OCI-LY1 (cell line): Measurements from ENCODE around the gene PLA2G1B.

Experiments
- H2AFZ ChIP-seq: fragments of 200-600 bp; sonication (generic), shearing (Covaris generic); 2 replicates; pipeline ENCODE4 v1.6.0; 2014; ENCODE audit warnings: antibody characterized with exemption, mild to moderate bottlenecking, low read length
- H3F3A ChIP-seq: fragments of 200-600 bp; sonication (generic), shearing (Covaris generic); 2 replicates; pipeline ENCODE4 v1.6.0; 2014; ENCODE audit warnings: mild to moderate bottlenecking, antibody characterized with exemption, low read length, moderate library complexity; ENCODE audit not compliant: insufficient read depth
- H3K27ac ChIP-seq: fragments of 200-600 bp; sonication (generic); 2 replicates; pipeline ENCODE4 v1.5.1; 2014; ENCODE audit warnings: low read length, mixed run types, mild to moderate bottlenecking, low read depth; ENCODE audit not compliant: poor library complexity, severe bottlenecking
- H3K27me3 ChIP-seq: fragments of 200-600 bp; sonication (generic); 2 replicates; pipeline ENCODE4 v1.6.0; 2014; ENCODE audit warnings: antibody characterized with exemption, mild to moderate bottlenecking, low read length, moderate library complexity; ENCODE audit not compliant: insufficient read depth
- H3K36me3 ChIP-seq: fragments of 200-600 bp; sonication (generic); 2 replicates; pipeline ENCODE4 v1.6.1; 2014; ENCODE audit warnings: mild to moderate bottlenecking, antibody characterized with exemption, low read length, moderate library complexity, mixed read lengths; ENCODE audit not compliant: insufficient read depth
- H3K4me1 ChIP-seq: fragments of 200-600 bp; sonication (generic); 2 replicates; pipeline ENCODE4 v1.5.1; 2014; ENCODE audit warnings: mild to moderate bottlenecking, low read length, moderate library complexity; ENCODE audit not compliant: insufficient read depth, severe bottlenecking
- H3K4me2 ChIP-seq: fragments of 200-600 bp; sonication (generic), shearing (Covaris generic); 2 replicates; pipeline ENCODE4 v1.6.1; 2014; ENCODE audit warnings: low read length
- H3K4me3 ChIP-seq: fragments of 200-600 bp; sonication (generic); 2 replicates; pipeline ENCODE4 v1.5.1; 2014; ENCODE audit warnings: low read length, low read depth, mild to moderate bottlenecking, mixed read lengths; ENCODE audit not compliant: poor library complexity, severe bottlenecking
- H3K79me2 ChIP-seq: fragments of 200-600 bp; shearing (Covaris generic); 2 replicates; pipeline ENCODE4 v1.6.1; 2016; ENCODE audit warnings: mixed run types, low read length, mixed read lengths; ENCODE audit not compliant: insufficient read depth
- H3K9ac ChIP-seq: fragments of 200-600 bp; sonication (generic), shearing (Covaris generic); 2 replicates; pipeline ENCODE4 v1.6.1; 2014; ENCODE audit warnings: mild to moderate bottlenecking, low read length, mixed read lengths
- H3K9me2 ChIP-seq: fragments of 200-600 bp; sonication (generic), shearing (Covaris generic); 2 replicates; pipeline ENCODE4 v1.6.1; 2014; ENCODE audit warnings: low read depth, mild to moderate bottlenecking, low read length, mixed read lengths
- H3K9me3 ChIP-seq: fragments of 200-600 bp; shearing (Covaris generic); 2 replicates; pipeline ENCODE4 v1.6.1; 2014; ENCODE audit warnings: low read length, mixed read lengths
- H4K20me1 ChIP-seq: fragments of 200-600 bp; sonication (generic), shearing (Covaris generic); 2 replicates; pipeline ENCODE4 v1.6.0; 2016; ENCODE audit warnings: mild to moderate bottlenecking, low read length; ENCODE audit not compliant: insufficient read depth
- EZH2 ChIP-seq: fragments of 200-600 bp; sonication (generic), shearing (Covaris generic); IDR thresholded peaks from 2 replicates; pipeline ENCODE4 v1.8.0; 2017; ENCODE audit warnings: borderline replicate concordance, mixed run types, mild to moderate bottlenecking, antibody characterized with exemption, low read length, moderate library complexity, mixed read lengths
- TF ChIP-seq, protein P1 (sequence below): fragments of 200-600 bp; sonication (generic), shearing (Covaris generic); IDR thresholded peaks from 2 replicates; pipeline ENCODE4 v1.5.1; 2017; ENCODE audit warnings: mild to moderate bottlenecking, antibody characterized with exemption, low read length, moderate library complexity, mixed read lengths

PLA2G1B gene

DNA sequence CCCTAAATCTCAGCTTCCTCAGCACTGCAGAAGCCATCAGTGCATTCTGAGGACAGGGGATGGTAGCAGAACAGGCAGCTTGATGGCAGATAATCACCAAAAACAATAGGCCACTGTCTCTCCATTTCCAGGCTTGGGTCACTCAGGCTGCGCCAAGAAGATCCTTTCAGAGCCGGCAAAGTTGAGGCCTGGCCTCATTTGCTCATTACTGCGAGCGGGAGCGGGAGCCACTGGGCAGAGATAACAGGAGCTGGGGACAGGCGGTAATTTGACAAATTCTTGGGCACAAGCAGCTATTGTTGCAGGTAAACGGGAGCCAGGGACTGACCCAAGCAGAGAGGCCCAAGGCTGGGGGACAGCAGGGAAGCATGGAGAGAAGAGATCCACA is 39.3 kb upstream of the PLA2G1B start:
- no peaks in the 10 kb centered on the region for H3K9me2 ChIP-seq
- H3K79me2 ChIP-seq: no peaks in the 10 kb centered on the region
- no peak overlapping the region for H2AFZ ChIP-seq
- no peaks in the 10 kb centered on the region for H4K20me1 ChIP-seq
- H3K4me3 ChIP-seq: no peak overlapping the region
- H3K9ac ChIP-seq: no peak overlapping the region
- no peaks in the 10 kb centered on the region for H3K9me3 ChIP-seq
- H3K4me1 ChIP-seq: no peaks in the 10 kb centered on the region
- no peak for TF ChIP-seq EZH2
- TF ChIP-seq, protein P1, sequence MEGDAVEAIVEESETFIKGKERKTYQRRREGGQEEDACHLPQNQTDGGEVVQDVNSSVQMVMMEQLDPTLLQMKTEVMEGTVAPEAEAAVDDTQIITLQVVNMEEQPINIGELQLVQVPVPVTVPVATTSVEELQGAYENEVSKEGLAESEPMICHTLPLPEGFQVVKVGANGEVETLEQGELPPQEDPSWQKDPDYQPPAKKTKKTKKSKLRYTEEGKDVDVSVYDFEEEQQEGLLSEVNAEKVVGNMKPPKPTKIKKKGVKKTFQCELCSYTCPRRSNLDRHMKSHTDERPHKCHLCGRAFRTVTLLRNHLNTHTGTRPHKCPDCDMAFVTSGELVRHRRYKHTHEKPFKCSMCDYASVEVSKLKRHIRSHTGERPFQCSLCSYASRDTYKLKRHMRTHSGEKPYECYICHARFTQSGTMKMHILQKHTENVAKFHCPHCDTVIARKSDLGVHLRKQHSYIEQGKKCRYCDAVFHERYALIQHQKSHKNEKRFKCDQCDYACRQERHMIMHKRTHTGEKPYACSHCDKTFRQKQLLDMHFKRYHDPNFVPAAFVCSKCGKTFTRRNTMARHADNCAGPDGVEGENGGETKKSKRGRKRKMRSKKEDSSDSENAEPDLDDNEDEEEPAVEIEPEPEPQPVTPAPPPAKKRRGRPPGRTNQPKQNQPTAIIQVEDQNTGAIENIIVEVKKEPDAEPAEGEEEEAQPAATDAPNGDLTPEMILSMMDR: no peak
- no peak overlapping the region for H3K27ac ChIP-seq
- no peak overlapping the region for H3K4me2 ChIP-seq
- H3F3A ChIP-seq: no peaks in the 10 kb centered on the region
- no peaks in the 10 kb centered on the region for H3K36me3 ChIP-seq
- peaks cover 7% of the 10 kb centered on the region; the same call in 1 of the 2 replicates for H3K27me3 ChIP-seq

DNA sequence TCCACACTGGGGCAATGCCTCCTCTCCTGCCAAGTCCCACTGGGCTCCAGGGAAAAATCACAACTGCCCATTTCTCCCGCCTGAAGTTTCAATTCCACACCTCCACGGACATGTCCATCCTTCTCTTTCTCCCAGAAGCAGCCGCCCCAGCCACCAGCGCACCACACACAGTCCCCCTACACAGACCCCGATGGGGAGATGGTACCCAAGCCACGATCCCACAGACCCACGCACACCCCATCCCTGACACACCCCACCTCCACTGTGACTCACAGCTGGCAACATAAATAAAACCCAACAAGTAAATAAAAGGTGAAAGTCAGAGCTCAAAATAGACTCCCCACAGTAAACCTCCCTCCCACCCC is 38.7 kb upstream of the PLA2G1B start:
- H4K20me1 ChIP-seq: no peaks in the 10 kb centered on the region
- H3K36me3 ChIP-seq: no peaks in the 10 kb centered on the region
- H3K4me3 ChIP-seq: no peak overlapping the region
- H3K9ac ChIP-seq: no peak overlapping the region
- no peaks in the 10 kb centered on the region for H3K9me3 ChIP-seq
- no peak overlapping the region for H3K4me2 ChIP-seq
- TF ChIP-seq, protein P1: no peak
- no peak for TF ChIP-seq EZH2
- H3K79me2 ChIP-seq: no peaks in the 10 kb centered on the region
- H3K27ac ChIP-seq: no peak overlapping the region
- no peaks in the 10 kb centered on the region for H3F3A ChIP-seq
- H2AFZ ChIP-seq: no peak overlapping the region
- no peaks in the 10 kb centered on the region for H3K4me1 ChIP-seq
- no peaks in the 10 kb centered on the region for H3K9me2 ChIP-seq
- H3K27me3 ChIP-seq: peaks cover 7% of the 10 kb centered on the region; the same call in 1 of the 2 replicates

DNA sequence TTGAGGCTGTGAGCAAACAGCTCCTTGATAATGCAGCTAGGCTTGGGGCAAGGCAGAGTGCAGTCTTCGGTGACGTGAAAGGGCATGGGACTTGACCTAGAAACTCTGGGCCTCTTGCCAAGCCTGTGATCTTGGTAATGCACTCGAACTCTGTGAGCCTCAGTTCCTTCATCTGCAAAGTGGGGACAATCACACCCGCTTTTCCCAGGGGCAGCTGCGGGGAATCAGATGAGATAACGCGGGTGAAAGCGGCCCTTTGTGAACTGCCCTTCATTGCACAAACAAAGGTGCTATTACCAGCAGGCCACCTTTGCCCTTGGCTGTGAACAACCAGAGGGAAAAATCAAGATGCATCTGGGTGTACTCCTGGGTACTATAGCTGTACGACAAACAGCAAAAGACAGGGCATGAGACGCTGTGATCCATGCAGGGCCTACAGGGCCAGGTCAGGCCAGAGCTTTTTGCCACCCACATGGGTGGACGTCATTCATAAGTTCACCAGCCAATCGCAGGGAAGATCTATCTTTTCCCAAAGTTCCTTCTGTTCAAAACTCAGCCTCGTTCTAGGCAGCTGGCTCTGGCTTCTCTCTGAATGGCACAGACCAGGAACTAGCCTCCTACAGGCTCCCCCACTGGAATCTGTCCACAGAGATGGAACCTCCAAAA is 38.2 kb upstream of the PLA2G1B start:
- no peak overlapping the region for H3K27ac ChIP-seq
- no peaks in the 10 kb centered on the region for H3K9me3 ChIP-seq
- no peak overlapping the region for H3K4me2 ChIP-seq
- H4K20me1 ChIP-seq: no peaks in the 10 kb centered on the region
- H3K4me1 ChIP-seq: no peaks in the 10 kb centered on the region
- H3K36me3 ChIP-seq: no peaks in the 10 kb centered on the region
- no peak overlapping the region for H3K9ac ChIP-seq
- TF ChIP-seq, protein P1: no peak
- TF ChIP-seq EZH2: no peak
- no peak overlapping the region for H2AFZ ChIP-seq
- H3K4me3 ChIP-seq: no peak overlapping the region
- no peaks in the 10 kb centered on the region for H3F3A ChIP-seq
- no peaks in the 10 kb centered on the region for H3K9me2 ChIP-seq
- no peaks in the 10 kb centered on the region for H3K79me2 ChIP-seq
- H3K27me3 ChIP-seq: peaks cover 8% of the 10 kb centered on the region; the same call in 1 of the 2 replicates
